ENCODE measurements around the gene HSD17B14. TPM values are rescaled to one million over a fixed set of nuclear protein-coding genes. Genes with fewer than 3 reads are reported as not detected.

HSD17B14 gene
- polyA plus RNA-seq, 2 of the 4 experiments (the other 2 are of a cell fraction): 11.1 to 20.9 TPM

- no peak overlapping the region for H3K27ac ChIP-seq
- H3K4me2 ChIP-seq: no peak overlapping the region
- no peak for TF ChIP-seq PBX3 (IDR thresholded peaks at IDR 0.05)
- DNase-seq (ENCODE audit: low read depth in 1 of 2, low spot score in 1 of 2) (no peak), ATAC-seq (no peak), FAIRE-seq (no peak)
- H3K4me1 ChIP-seq: no peaks in the 10 kb centered on the region
- ChIA-PET CTCF (interaction anchor here (0.7 to 9.7 kb wide), 6 partner anchors 8 to 166 kb away, joined by 3 to 138 read pairs (median 12); partner anchors contain the start of gene HSD17B14), POLR2A (no interaction called here)
- no peaks in the 10 kb centered on the region for H3K9me3 ChIP-seq
- WGBS (ENCODE audit: missing lambda C conversion rate): 80% methylated on average over 8 of the region's 8 CpGs
- no peak overlapping the region for H3K4me3 ChIP-seq
Observed at GRCh38 chr19:48804496-48804895, 31.8 kb downstream of the HSD17B14 start.

GRCh38 chr19:48802623-48803022 lies 33.7 kb downstream of the HSD17B14 start:
- no peak for DNase-seq (ENCODE audit: low read depth in 1 of 2, low spot score in 1 of 2)
- Histone ChIP-seq H3K4me3 (no peak overlapping the region), H3K4me1 (no peaks in the 10 kb centered on the region), H3K27ac (no peak overlapping the region), H3K9me3 (no peaks in the 10 kb centered on the region), H3K4me2 (no peak overlapping the region)
- WGBS (ENCODE audit: missing lambda C conversion rate): 75% methylated on average over 2 of the region's 2 CpGs
- ATAC-seq: no peak
- TF ChIP-seq ZFP36 (IDR thresholded peaks at IDR 0.05; ENCODE audit: borderline replicate concordance, partially characterized antibody): no peak
- FAIRE-seq: no peak
- ChIA-PET POLR2A (no interaction called here), CTCF (interaction anchor here (1.3 to 10.1 kb wide), 7 partner anchors 7 to 168 kb away, joined by 4 to 138 read pairs (median 25); partner anchors contain the start of genes CA11 and HSD17B14)

- WGBS (ENCODE audit: missing lambda C conversion rate): 93% methylated on average over 35 of the region's 44 CpGs
- no peak for FAIRE-seq
Observed at GRCh38 chr19:48799358-48800300, 36.7 kb downstream of the HSD17B14 start.

GRCh38 chr19:48798937-48799336 lies 37.4 kb downstream of the HSD17B14 start:
- ATAC-seq: no peak
- WGBS (ENCODE audit: missing lambda C conversion rate): 71% methylated on average over 4 of the region's 6 CpGs
- ChIA-PET POLR2A (interaction anchor here (0.9 to 1.2 kb wide), 2 partner anchors 11 to 38 kb away, joined by 4 to 6 read pairs; partner anchors contain the start of gene BCAT2), CTCF (interaction anchor here (1.0 to 13.3 kb wide), 7 partner anchors 8 to 173 kb away, joined by 3 to 332 read pairs (median 123); partner anchors contain the start of genes BCAT2, FTL and HSD17B14)
- Histone ChIP-seq H3K4me3 (no peak overlapping the region), H3K27ac (peak overlapping the region in 1 of 2 experiments; percentile 16; a peak in 2 of 6 replicates), H3K9me3 (no peaks in the 10 kb centered on the region), H3K4me2 (no peak overlapping the region), H3K4me1 (peaks cover 5% of the 10 kb centered on the region; the same call in 2 of the 3 replicates)
- TF ChIP-seq PHF8 (IDR thresholded peaks at IDR 0.05; ENCODE audit: borderline replicate concordance, low read depth) (no peak), USF2 (IDR thresholded peaks at IDR 0.05) (no peak), FOSB (CRISPR knock-in tag; IDR thresholded peaks at IDR 0.05) (no peak), HES2 (IDR thresholded peaks at IDR 0.05) (no peak)
- no peak for FAIRE-seq
- DNase-seq (ENCODE audit: low read depth in 1 of 2, low spot score in 1 of 2): no peak

More at GRCh38 chr19:48799358-48800300, 36.7 kb downstream of the HSD17B14 start:
- DNase-seq (ENCODE audit: low read depth in 1 of 2, low spot score in 1 of 2) (no peak), ATAC-seq (no peak)
- POLR2A ChIA-PET: interaction anchor here (1.2 kb wide), 1 partner anchor 37 kb away, joined by 6 read pairs; no protein-coding TSS in a partner anchor
- H3K27ac ChIP-seq: no peak overlapping the region; a peak in 1 of 6 replicates
- CTCF ChIA-PET: interaction anchor here (1.0 to 13.3 kb wide), 8 partner anchors 7 to 173 kb away, joined by 3 to 332 read pairs (median 82); partner anchors contain the start of genes BCAT2, FTL and HSD17B14
- H3K4me3 ChIP-seq: no peak overlapping the region
- peaks cover 3% of the 10 kb centered on the region; the same call in 2 of the 3 replicates for H3K4me1 ChIP-seq
- H3K9me3 ChIP-seq: no peaks in the 10 kb centered on the region
- H3K4me2 ChIP-seq: no peak overlapping the region
- no peak for TF ChIP-seq MYC (IDR thresholded peaks at IDR 0.05; ENCODE audit: borderline replicate concordance, low read length)
- TF ChIP-seq E2F6 (IDR thresholded peaks at IDR 0.05; ENCODE audit: borderline replicate concordance, low read depth): no peak
- no peak for TF ChIP-seq BHLHE40 (IDR thresholded peaks at IDR 0.05; ENCODE audit: low read depth, low read length)
- TF ChIP-seq ATOH8 (CRISPR knock-in tag; IDR thresholded peaks at IDR 0.05; ENCODE audit: low read depth): no peak
- no peak for TF ChIP-seq CBX8 (IDR thresholded peaks at IDR 0.05)
- no peak for TF ChIP-seq RARB (CRISPR knock-in tag; IDR thresholded peaks at IDR 0.05)
- TF ChIP-seq KDM1A (IDR thresholded peaks at IDR 0.05; ENCODE audit: low read depth): no peak
- no peak for TF ChIP-seq FOSL2 (IDR thresholded peaks at IDR 0.05)
- no peak for TF ChIP-seq FOSL2 (CRISPR knock-in tag; IDR thresholded peaks at IDR 0.05)
